Activated effector memory CD4-positive, alpha-beta T cell treated with Interleukin-2 at 50 U/mL for 16 hours (primary cell): ENCODE results near the gene RESP18.
"Not testable (repeated sequence)": the region's sequence is repeated elsewhere in the genome, so short reads cannot be mapped to it uniquely, and the experiment has no call there.

ENCODE experiments used
- DNase-seq: peaks from one replicate; pipeline ENCODE4 v3.0.0-alpha.2; 2020

RESP18 gene

DNA sequence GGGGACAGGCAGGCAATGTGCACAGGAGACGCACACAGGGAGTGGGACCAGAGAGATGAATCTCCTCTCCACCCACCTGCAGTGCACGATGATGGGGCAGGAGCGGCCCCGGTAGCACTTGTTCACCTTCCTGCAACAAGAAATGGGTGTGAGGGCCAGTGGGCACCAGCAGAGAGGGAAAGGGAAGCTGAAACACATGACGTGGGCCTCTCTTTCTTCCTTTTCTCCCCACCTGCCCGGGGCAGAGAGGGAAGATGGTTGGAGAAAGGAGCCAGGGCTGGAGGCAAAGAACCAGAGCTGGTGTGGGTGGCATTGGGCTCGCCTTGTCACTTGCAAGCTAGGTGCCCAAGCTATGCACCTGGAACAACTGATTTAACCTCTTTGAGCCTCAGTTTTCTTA, 41.1 kb downstream of the RESP18 start:
- DNase-seq = no peak

DNA sequence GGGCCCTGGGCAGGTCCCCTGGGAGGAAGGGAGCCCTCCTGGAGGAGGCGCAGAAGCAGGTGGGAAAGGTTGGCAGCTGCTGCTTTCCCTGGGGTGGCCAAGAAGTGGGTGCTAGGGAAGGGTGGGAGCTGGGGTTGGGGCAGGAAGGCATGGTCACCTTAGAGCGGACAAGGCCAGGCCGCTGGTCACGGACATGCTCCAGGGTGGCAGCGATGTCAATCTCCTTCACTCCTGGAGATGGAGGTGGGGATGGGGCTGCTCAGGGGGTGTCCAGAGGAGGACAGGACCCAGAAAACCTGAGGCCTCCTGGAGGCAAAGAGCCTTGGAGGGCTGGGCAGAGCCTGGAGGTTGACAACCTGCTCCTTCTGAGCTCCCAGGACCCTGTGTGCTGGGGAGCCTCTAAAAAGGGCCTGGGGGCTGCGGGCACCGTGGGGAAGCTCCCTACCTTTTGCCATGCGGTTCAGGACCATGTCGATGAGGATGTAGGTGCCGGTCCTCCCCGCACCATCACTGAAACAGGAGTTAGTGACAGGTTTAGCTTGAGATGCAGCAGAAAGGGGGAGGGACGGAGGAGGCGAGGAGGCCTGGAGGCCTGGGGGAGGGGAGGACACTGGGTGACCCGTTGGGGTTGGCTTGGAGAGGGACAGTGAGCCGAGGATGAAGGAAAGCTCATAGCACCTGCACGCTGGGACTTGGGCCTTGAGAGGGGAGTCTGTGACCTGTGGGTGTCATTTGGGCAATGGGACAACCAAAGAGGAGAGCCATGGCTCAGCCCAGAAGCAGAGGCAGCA, 42.0 kb downstream of the RESP18 start:
- no peak for DNase-seq

DNA sequence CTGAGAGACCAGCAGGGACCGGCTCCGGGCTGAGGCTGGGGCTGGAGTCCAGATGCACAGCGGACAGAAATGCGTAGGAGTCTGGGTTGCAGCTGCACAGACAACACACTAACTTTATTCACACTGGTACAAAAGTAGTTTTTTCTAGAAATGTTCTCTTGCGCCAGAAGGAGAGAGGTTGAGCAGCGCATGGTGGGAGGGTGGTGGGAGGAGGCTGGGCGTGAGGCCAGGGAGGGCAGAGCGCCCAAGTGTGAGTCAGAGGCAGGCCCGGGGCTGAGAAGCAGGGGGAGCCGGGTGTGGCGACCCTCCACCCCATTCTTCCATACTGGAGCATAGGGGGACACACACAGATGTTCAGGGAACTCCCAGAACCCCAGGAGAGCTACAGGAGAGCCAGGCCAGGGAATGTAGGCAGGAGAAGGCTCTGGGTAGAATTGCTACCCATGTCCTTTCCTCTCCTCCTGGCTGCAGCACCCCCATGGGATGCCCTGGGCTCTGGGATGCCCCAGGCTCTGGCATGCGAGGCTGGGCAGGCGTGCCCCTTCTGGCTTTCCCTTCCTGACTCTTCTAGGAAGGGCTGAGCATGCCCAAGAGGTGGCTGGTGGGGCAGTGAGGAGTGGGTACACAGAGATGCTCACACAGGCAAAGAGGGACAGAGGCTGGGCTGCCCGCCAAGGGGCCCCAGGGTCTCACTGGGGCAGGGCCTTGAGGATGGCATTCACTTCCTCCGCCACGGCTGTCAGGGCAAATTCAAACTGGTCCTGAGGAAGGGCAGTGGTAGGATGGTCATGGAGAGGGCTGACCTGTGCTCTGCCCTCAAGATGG, 42.8 kb downstream of the RESP18 start:
- DNase-seq = no peak

DNA sequence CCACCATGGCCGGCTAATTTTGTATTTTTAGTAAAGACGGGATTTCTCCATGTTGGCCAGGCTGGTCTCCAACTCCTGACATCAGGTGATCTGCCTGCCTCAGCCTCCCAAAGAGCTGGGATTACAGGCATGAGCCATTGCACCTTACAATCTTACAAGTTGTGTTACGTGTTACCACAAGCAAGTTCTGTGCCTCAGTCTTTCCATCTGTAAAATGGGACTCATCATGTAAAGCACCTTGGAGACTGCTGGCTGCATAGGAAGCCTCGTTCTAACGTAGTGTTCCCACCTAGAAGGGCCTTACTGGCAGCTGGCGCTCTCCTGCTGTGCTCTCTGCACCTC, 43.4 kb downstream of the RESP18 start:
- DNase-seq = no peak

DNA sequence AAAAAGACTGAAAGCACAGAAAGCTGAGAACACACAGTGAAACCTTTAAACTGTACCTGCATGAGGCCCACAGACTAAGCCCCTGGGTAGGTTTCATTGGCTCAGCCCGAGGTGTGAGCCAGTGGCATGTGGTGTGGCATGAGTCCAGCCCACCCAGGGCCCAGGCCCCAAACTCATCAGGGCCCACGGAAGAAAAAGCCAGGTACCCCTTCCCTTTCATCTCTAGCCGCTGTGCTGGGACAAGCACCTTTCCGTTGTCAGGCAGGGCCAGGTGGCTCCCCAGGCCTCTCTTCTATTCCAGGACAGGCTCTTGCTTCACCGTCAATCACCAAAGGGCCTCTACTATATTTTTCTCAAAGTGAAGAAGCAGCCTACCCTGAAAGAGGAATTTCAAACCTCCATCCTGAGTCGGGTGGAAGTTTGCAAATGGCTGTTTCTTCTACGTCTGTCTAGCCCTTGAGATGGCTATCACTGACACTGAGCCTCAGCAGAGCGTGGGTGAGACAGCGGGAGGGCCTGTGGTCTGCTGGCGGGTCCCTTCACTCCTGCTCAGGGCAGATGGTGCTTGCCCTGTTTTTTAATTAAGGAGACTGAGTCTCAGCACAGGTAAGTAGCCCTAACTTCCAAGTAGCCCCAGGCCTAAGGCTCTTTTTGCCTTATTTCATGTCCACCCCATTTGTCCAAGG, 44.8 kb downstream of the RESP18 start:
- DNase-seq = no peak

DNA sequence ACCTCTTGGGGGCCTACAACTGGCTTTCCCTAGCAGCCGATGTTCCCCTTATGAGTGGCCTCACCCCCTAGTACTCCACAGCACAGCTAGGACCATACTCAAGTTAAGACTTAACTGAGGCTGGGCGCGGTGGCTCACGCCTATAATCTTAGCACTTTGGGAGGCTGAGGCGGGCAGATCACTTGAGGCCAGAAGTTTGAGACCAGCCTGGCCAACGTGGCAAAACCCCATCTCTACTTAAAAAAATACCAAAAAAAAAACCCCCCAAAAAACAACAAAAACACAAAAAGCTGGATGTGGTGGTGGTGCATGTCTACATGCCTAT, 45.5 kb downstream of the RESP18 start:
- DNase-seq = not testable (repeated sequence)

DNA sequence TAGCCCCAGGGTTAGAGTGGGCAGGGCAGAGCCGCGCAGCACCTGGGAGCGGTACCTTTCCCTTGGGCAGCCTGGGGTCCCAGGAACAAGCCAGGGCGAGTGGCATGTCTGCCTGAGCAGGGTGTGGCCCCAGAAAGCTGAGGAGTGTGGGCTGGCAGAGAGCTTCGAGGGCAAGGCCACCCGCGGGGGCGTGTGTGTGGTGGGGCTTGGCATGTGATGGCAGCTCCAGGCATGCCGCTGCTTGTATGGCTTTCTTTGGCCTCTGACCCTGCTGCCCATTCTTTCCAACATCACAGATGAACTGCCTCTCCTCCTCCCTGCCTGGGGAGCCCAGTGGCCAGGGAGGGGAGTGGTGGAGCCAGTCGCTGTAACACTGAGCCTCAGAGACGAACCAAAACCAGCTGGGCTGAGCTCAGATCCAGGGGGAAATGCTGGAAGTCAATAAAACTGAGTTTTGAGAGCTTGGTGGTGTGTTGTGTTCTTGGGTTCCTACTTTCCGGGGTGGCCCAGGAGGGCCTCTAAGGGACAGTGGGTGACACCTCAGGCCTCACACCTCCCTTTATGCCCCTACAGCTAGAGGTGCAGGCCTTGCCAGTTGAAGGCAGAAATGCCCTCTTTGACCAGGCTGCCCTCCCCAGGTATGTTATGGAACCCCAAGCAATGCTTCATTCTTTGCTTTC, 46.0 kb downstream of the RESP18 start:
- DNase-seq = no peak

DNA sequence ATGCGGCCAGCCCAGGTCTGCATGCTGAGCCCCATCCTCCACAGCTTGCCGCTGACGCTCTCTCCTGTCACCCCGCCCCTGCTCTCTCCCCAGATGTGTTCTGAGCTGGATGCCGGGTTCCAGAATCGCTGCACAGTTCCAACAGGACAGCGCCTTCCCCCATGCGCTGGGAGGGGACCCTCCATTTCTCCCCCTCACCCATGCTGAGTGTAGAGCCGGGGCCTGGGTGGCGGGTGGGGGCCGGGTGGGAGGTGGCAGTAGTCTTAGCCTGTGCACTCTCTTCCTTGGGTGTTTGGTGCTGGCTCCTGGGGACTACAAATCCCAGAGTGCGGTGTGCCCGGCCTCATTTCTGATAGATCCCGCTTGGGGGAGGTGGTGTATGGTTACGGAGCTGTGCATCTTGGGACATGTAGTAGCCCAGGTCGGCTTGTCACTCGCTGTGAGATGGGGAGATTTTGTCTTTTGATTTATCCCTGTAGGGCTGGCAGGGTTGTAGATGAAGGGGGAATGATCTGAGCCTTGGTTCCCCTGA, 46.6 kb downstream of the RESP18 start:
- DNase-seq = no peak

DNA sequence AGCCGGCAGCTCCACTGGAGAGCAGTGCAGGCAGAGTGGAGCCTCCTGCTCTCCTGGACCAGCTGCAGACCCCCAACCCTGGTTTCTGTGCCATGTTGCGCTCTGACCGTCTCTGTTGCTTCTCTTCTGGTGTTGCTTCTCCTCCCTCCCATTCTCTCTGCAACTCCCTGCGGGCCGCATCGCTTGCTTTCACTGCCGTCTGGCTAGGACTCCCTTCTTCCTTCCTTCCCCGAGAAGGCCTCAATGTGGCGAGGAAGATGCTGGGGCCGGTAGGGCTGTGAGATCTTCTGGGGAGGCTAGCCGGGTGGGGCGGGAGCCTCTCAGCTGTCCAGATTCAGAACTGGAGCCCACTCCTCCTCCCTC, 47.2 kb downstream of the RESP18 start:
- no peak for DNase-seq

DNA sequence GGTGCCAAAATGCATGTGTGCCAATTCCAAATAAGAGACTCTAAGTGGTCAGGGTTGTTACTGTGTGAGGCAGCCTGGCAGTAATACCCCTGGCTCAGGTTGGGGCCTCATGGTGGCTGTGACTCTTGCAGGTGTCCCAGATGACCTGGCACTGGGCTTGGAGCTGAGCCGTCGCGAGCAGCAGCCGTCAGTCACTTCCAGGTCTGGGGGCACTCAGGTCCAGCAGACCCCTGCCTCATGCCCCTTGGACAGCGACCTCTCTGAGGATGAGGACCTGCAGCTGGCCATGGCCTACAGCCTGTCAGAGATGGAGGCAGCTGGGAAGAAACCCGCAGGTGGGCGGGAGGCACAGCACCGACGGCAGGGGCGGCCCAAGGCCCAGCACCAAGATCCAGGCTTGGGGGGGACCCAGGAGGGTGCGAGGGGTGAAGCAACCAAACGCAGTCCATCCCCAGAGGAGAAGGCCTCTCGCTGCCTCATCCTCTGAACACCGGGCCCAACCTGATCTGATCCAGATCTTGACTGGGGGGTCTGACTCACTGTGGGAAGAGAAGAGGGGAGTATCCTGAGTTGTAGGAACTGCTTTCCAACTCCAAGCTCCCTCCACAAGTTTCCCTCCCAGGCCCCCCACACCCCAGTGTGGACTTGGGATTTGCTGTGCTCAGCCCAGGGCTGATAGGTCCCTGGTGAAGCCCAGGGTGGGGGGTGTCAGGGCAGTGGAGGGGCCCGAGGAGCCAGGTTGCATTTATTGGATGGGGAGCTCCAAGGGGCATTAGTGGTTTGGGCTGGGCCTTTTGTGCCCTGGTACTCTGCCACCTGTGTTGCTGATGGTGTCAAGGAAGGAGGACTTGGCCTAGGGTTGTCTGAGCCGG, 47.8 kb downstream of the RESP18 start:
- DNase-seq = no peak

DNA sequence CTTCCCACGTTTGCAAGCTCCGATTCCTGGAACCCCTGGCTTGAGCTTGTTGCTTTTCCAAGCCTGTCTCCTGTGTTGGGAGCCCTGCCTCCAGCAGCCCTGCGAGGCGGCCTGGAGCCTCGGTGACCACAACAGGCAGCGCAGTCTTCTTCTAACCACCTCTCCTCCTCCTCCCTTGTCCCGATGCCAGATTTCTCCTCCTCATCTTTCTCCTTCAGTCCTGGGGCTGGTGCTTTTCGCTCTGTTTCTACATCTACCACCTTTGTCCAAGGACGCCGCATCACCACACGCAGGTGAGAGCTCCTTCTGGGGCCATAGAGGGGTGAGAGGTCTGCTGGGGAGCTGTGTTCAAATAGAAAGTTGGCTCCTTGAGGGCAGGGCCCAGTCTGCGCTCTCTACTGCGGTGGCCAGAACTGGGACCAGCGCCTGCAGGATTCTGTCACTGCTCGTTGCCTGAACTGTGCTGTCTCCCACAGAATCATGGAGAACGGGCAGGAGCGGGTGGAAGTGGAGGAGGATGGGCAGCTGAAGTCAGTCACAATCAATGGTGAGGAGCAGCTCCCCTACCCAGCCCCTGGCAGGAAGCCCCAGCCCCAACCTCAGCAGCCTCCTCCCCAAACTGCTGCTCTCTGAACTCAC, 49.5 kb downstream of the RESP18 start:
- DNase-seq = no peak

DNA sequence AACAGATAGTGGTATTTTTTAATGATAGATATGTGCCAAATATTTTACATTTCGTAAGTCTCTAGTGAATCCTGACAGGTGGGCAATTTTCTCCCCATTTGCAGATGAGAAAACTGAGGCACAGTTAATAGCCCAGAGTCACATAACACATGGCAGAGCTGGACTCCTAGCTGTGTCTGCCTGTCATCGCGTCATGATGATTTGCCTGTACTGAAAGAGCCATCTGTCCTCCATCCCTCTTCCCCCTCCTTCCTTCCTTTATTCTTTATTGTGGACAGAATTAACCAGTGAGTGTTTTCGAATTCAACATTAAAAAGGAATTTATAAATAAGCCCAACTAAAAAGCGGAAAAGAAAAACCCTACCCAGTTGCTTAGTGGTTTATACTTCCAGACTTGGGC, 50.2 kb downstream of the RESP18 start:
- no peak for DNase-seq

DNA sequence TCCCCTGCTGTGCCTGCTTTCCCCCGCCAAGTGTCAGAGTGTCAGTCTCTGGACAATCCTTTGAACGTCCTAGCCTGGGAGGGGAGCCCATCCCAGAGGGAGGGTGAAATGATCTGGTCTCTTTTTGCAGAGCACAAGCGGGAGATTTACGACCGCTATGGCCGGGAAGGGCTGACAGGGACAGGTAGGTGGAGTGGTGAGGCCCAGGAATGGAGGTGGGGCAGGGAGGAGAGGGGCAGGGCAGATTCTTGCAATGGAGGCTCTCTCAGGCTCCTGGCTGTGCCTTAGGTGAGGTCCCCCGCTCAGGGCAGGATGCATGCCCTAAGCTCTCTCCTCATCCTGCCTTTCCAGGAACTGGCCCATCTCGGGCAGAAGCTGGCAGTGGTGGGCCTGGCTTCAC, 51.0 kb downstream of the RESP18 start:
- DNase-seq = no peak

DNA sequence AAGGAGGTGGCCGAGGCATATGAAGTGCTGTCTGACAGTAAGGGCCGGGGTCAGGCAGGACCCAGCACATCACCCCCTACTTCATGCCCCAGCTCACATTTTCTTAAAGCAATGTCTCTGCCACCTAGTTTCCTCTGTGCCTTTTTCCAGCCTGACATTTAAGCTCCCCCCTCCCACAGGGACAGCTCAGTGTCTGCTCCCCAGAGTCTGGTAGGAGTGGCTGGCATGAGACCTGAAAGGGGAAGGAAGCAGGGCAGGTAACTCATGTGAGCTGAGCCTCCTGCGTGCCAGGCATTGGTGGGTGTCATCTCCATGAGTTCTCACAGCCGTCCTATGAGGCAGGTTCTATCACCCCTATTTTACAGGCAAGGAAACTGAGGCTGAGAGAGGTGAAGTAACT, 51.9 kb downstream of the RESP18 start:
- DNase-seq = no peak

DNA sequence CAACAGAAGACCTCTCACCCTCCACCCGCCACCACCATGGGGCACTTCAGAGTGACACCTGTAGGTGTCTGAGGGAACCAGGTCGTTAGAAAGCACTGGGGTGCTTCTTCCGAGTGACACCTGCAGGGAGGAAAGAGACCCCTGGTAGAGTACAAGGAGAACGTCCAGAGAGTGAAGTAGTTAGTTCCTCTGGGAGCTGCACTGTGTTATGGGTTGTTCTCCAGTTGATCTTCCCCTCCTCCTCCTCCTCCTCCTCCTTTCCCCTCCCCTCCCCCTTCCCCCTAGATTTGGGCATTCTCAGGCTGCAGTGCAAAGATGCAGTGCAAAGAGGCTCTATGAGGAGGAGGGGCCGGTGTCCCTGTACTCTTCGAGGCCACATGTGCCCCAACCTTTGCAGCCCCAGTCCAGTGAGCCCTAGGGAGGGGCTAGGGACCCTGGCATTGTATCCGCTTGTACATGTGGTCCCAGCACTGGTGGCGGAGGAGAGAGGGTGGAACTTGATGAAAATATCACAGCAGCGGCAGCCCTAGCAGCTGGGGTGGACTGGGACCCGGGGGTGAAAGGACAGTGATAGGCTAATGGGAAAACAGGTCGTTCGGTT, 52.5 kb downstream of the RESP18 start:
- no peak for DNase-seq

DNA sequence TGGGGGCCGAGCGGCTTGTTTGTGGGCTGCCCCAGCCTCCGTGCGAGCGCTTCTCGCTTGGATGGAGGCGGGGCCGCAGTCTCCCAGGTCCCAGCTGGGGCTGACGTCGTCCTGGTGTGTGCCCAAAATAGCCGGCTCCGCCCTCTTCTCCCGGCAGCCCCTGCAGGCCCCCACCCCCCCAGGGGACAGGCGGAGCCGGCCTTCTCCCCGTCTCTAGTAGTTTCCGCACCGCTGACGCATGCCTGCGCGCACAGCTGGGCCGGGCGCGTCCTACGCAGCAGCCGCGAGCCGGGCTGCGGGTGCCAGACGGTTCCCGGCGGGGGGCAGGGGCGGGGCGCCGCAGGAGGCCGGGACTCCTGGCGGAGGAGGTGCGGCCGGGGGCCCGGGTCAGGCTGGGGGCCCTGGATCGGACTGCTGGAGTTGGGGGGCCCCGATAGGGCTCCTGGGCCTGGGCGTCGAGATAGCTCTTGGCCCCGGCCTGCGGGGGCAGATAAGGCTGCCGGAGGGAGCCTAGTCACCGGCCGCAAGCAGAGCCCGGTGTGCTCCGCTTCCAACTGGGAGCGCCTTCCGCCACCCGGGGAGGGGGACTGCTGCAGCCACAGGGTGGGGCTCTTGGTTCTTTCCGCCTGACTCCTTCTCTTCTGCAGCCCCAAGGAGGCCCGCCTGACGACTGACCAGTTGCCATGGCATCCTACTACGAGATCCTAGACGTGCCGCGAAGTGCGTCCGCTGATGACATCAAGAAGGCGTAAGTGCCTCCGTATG, 53.2 kb downstream of the RESP18 start, which contains the start of gene DNAJB2:
TSS of gene DNAJB2 (plus strand) at position 216 of the 765 bp plus-strand sequence. CDS start at position 684, 468 bp downstream.
- peak; percentile 98 for DNase-seq

DNA sequence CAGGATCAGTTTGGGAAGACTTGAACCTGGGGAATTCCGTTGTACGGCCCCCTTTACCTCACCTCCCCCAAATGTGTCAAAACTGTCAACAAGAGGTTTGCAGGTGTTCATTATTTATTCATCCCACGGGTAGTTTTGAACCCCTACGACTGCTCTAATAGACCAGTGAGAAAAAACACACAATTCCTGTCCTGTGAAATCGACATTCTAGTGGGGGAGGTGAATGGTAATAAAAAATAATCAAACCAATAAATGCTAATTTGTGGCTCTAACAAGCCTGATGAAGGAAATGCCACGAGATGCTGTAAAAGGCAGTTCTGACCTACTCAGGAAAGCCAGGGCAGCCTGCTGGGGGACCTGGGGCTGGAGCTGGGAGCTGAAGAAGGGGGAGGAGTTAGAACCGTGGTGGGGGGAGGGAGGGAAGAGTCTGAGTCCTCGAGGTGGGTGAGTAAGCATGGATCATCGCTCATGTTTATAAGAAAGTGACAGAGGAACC, 53.8 kb downstream of the RESP18 start:
- no peak for DNase-seq

DNA sequence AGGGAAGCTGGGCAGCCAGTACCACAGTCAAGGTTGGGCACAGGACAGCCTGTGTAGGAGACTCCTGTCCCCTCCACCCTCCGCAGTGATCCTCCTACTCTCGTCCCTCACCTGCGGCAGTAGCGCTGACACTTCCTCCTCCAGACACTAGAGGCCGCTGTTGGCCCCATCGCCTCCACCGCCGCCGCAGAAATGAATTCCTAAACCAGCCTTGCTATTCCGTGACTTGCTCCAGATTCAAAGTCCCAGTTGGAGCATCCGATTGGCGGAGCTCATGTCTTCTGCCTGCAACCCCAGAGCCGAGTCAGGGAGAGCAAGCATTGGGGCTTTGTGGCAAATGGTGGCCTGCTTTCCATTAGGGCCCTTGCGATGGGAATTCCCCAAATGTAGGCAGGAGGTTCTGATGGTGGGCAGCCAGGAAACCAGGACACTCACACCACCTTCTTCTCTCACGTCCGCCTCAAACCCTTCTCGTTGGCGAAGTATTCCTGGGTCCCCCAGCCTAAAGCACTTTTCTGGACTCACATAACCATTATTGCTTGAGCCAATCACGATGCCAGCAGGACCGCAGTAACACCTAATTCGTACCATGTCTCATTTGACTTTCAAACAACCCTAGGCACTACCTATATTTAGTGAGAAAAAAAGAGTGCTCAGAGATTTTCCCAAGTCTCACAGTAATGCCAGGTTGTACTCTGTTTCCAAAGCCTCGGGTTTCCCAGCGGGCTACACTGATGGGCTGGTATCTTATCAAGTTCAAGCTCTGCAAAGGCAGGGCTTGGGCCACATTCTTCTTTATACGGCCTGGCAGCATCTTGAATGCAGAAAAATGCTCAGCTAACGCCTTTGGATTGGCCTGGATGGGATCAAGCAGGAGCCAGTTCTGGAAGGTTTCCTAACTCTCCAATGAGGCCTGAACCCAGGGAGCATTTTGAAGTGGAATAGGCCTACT, 54.6 kb downstream of the RESP18 start:
- DNase-seq = peak; percentile 69
